Measurements from ENCODE around the gene IGF2.

The IGF2 gene

DNA sequence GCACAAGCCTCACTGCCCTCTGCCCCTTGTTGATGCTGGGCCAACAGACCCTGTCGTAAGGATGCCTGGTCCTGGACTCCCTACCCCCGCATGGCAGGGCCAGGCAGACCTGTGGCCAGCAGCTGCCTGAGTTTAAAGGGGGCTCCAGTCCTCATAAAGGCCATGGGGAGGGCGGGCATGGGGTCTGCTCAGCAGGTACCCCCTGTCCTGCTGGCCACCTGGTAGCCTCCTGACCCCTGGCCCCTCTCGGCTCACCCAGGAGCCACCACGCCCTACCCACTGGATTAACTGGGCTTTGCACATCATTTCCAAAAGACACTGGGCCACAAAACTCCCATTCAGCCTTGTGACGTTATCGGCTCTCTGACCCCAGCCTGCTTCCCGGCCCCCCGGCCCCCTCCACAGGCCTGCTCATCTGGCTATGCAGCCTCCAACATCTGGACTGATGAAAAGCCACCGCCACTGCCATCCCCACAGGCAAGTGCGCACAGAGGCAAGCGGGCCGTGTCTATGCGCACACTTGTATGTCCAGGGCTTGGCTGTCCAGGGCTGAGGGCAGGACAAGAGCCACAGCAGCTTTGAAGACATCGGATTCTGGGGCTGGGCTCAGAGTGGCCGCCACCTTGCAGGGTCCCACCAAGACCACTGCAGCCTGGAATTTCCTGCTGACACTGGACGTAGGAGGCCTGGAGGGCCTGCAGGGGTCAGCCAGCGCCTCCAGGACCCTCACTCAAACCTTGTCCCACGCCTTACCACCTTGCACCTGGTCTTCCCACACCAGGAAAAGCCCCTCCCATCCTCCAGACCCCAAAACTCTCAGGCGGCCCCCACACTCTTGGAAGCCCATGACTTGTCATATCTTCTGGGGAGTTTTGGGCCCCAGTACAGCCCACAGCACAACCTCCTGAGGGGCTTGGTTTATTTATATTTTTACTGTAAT, 48.7 kb downstream of the IGF2 start:
- DNase-seq, result no peak

DNA sequence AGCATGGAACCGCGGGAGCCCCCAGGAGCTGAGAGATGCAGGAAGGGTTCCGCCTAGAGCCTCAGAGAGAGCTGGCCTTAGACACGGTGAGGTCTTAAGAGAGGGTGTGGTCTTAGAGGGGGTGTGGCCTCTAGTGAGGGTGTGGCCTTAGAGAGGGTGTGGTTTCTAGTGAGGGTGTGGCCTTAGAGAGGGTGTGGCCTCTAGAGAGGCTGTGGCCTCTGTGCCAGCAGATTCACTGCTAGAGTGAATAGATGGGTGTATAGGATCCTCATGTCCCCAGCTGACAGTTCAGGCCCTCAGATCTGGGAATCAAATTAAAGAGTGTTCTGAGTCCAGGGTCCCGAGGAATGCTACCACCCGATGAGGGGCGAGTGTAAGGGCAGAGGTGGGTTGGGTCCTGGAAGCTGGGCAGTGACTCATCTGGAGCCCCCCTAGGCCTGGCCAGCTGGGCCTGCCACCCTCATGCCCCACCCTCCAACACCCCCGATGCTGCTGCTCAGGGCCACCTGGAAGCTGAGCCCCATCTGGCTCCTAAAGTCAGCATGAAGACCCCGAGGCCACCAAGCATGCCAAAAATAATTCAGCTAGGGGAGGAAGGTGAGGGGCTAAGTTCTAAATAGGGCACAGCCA, 49.5 kb downstream of the IGF2 start:
- DNase-seq, result peak; percentile 64

GRCh38 chr11:2088746-2089535, 50.2 kb downstream of the IGF2 start:
- peak; percentile 48 for DNase-seq

DNA sequence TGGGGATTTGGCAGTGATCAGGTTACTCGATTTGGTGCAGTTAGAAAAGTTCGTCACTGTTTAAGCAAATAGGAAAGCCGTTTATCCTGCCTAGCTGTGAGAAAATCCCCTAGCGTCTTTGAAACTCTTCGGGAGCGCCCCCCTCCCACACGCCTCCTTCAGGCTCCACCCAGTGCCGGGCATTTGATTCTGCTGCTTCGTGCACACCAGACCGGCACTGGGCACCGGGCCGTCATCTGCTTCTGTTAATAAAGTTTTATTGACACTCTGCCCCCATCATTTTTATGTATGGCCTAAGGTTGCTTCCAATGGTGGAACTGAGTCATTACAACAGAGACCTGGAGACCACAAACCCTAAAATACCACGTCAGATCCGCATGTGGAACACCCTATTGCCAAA, 50.9 kb downstream of the IGF2 start:
- no peak for DNase-seq

GRCh38 chr11:2086239-2087040, 52.7 kb downstream of the IGF2 start:
- DNase-seq, result peak; percentile 41

DNA sequence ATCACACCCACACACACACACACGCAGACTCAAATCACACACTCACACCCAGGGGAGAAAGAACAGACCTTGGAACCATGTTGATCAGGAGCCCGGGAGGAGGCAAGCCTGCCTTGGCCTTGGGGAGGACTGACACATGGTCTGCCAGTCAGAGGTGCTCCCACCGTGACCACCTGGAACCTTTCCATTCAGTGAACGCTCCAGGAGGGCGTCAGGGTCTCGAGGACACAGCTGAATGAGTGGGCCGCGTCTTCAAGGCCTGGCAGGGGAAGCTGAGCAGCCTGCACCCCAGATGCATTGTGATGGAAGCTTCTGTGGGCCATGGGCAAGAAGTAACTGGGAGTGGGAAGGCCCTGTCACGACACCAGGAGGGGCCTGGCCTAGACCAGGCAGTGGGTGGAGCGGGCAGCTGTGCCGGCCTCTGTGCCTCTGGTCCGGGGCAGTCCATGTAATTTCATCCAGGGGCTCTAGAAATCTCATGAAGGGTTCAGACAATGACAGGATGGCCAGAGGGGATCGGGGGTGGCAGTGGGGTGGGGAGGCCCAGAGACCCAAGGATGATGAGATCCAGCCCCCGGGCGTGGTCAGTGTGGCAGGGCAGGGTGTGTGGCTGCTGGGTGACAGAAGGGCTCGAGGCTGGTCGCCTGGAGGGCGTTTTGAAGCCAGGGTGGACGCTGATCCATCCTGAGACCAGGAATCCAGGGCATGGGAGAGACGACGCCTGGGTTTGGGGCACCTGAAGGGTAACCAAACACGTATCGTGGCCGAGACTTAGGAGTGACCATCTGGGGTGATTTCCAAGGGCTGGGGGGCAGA, 53.7 kb downstream of the IGF2 start:
- DNase-seq, result no peak

- no peak for DNase-seq
Measured at GRCh38 chr11:2084721-2085120, 54.5 kb downstream of the IGF2 start.

All from activated CD8-positive, alpha-beta memory T cell treated with anti-CD3 and anti-CD28 coated beads, Interleukin-2, amount 50 U/mL, for 48 hours (primary cell).